ENCODE measurements around the gene CCL27. TPM values are rescaled to one million over a fixed set of nuclear protein-coding genes. Genes with fewer than 3 reads are reported as not detected.

The CCL27 gene
- total and polyA plus RNA-seq, 10 of the 15 experiments (the other 5 are each of a cell fraction or from before 2014, with no cell fraction given) = 0.45 TPM; not detected in 9

GRCh38 chr9:34620061-34620994 is 42.1 kb downstream of the CCL27 start, which contains the start of gene DCTN3 (continued):
- TF ChIP-seq PBX3 (IDR thresholded peaks at IDR 0.05; ENCODE audit: insufficient replicate concordance, low read depth, low read length) = peak; percentile 81
- TF ChIP-seq USF2 (IDR thresholded peaks at IDR 0.05; ENCODE audit: borderline replicate concordance, low read depth, low read length) = no peak
- no peak for TF ChIP-seq PAX5 (IDR thresholded peaks at IDR 0.05; ENCODE audit: borderline replicate concordance, low read depth, low read length)
- no peak for TF ChIP-seq BCL11A (IDR thresholded peaks at IDR 0.05; ENCODE audit: low read depth, low read length)
- no peak for TF ChIP-seq SMC3 (IDR thresholded peaks at IDR 0.05; ENCODE audit: borderline replicate concordance, low read length)
- no peak for TF ChIP-seq E2F4 (IDR thresholded peaks at IDR 0.05; ENCODE audit: low read depth, low read length)
- peak; percentile 96 for TF ChIP-seq GABPA (IDR thresholded peaks at IDR 0.05; ENCODE audit: low read depth)
- TF ChIP-seq SMAD5 (IDR thresholded peaks at IDR 0.05; ENCODE audit: low read depth) = no peak
- TF ChIP-seq LARP7 (IDR thresholded peaks at IDR 0.05) = peak; percentile 41; the same call in 1 of the 2 replicates
- no peak for TF ChIP-seq CTCF (IDR thresholded peaks at IDR 0.05 in 2 of 3, conservative IDR thresholded peaks at IDR 0.05 in 1 of 3; ENCODE audit: control insufficient read depth in 2 of 3, extremely low read depth in 1 of 3, insufficient read depth in 1 of 3, low read depth in 3 of 3, low read length in 3 of 3)
- no peak for TF ChIP-seq KAT2A (conservative IDR thresholded peaks at IDR 0.05; ENCODE audit: control insufficient read depth, low read depth, low read length)
- TF ChIP-seq STAT1 (conservative IDR thresholded peaks at IDR 0.05) = no peak
- peak; percentile 95 for TF ChIP-seq ZBTB40 (IDR thresholded peaks at IDR 0.05; ENCODE audit: borderline replicate concordance)
- peak; percentile 75 for TF ChIP-seq E2F8 (IDR thresholded peaks at IDR 0.05; ENCODE audit: low read depth, partially characterized antibody)
- TF ChIP-seq IKZF2 (IDR thresholded peaks at IDR 0.05) = no peak
